ENCODE measurements around the gene ST13.

Gene ST13

GRCh38 chr22:40803321-40803720 is 53.1 kb downstream of the ST13 start:
- TF ChIP-seq TAF1 (IDR thresholded peaks at IDR 0.05; ENCODE audit: low read depth), result no peak
- TF ChIP-seq CEBPB (IDR thresholded peaks at IDR 0.05), result no peak
- no peak for TF ChIP-seq EGR1 (IDR thresholded peaks at IDR 0.05)
- TF ChIP-seq NFIC (IDR thresholded peaks at IDR 0.05), result no peak
- TF ChIP-seq FOXM1 (IDR thresholded peaks at IDR 0.05; ENCODE audit: borderline replicate concordance, low read depth), result no peak
- TF ChIP-seq TCF12 (IDR thresholded peaks at IDR 0.05; ENCODE audit: low read depth), result no peak

GRCh38 chr22:40799008-40799407 is 57.4 kb downstream of the ST13 start:
- TF ChIP-seq FOXM1 (IDR thresholded peaks at IDR 0.05; ENCODE audit: borderline replicate concordance, low read depth) (no peak), EGR1 (IDR thresholded peaks at IDR 0.05) (no peak), REST (IDR thresholded peaks at IDR 0.05; ENCODE audit: low read depth) (no peak), USF1 (IDR thresholded peaks at IDR 0.05) (no peak), CREB1 (IDR thresholded peaks at IDR 0.05; ENCODE audit: low read depth) (no peak), TEAD4 (IDR thresholded peaks at IDR 0.05) (no peak), EP300 (IDR thresholded peaks at IDR 0.05; ENCODE audit: borderline replicate concordance) (no peak), CEBPB (IDR thresholded peaks at IDR 0.05) (no peak), NFIC (IDR thresholded peaks at IDR 0.05) (no peak), YY1 (IDR thresholded peaks at IDR 0.05; ENCODE audit: low read depth) (no peak), ZBTB7A (IDR thresholded peaks at IDR 0.05; ENCODE audit: low read depth) (no peak), MAX (IDR thresholded peaks at IDR 0.05) (no peak), TCF12 (IDR thresholded peaks at IDR 0.05; ENCODE audit: low read depth) (no peak), TAF1 (IDR thresholded peaks at IDR 0.05; ENCODE audit: low read depth) (no peak)

DNA sequence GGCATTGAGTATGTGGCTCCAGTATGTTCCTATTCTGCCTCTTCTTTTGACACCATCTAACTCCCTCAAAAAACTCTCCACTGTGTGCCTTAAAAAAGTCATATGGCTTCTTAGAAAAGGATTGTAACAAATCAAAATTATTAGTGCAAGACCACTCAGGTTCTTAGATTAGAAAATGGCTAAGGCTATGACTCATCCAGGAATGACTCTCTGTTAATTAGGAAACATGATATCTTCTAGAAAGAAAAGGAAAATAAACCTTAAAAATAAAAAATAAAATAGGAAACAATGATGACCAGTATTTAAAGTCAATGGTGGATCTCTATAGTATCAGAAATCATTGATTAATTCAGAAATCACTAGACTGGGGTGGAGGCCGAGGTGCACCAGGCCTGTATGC is 59.0 kb downstream of the ST13 start:
- no peak for TF ChIP-seq TEAD4 (IDR thresholded peaks at IDR 0.05)
- TF ChIP-seq NFIC (IDR thresholded peaks at IDR 0.05), result no peak
- TF ChIP-seq TCF12 (IDR thresholded peaks at IDR 0.05; ENCODE audit: low read depth), result no peak
- no peak for TF ChIP-seq TAF1 (IDR thresholded peaks at IDR 0.05; ENCODE audit: low read depth)
- no peak for TF ChIP-seq CREB1 (IDR thresholded peaks at IDR 0.05; ENCODE audit: low read depth)
- no peak for TF ChIP-seq ZBTB7A (IDR thresholded peaks at IDR 0.05; ENCODE audit: low read depth)
- no peak for TF ChIP-seq YY1 (IDR thresholded peaks at IDR 0.05; ENCODE audit: low read depth)
- TF ChIP-seq USF1 (IDR thresholded peaks at IDR 0.05), result no peak
- TF ChIP-seq EGR1 (IDR thresholded peaks at IDR 0.05), result no peak
- TF ChIP-seq CEBPB (IDR thresholded peaks at IDR 0.05), result no peak
- no peak for TF ChIP-seq EP300 (IDR thresholded peaks at IDR 0.05; ENCODE audit: borderline replicate concordance)
- no peak for TF ChIP-seq REST (IDR thresholded peaks at IDR 0.05; ENCODE audit: low read depth)
- TF ChIP-seq FOXM1 (IDR thresholded peaks at IDR 0.05; ENCODE audit: borderline replicate concordance, low read depth), result no peak

DNA sequence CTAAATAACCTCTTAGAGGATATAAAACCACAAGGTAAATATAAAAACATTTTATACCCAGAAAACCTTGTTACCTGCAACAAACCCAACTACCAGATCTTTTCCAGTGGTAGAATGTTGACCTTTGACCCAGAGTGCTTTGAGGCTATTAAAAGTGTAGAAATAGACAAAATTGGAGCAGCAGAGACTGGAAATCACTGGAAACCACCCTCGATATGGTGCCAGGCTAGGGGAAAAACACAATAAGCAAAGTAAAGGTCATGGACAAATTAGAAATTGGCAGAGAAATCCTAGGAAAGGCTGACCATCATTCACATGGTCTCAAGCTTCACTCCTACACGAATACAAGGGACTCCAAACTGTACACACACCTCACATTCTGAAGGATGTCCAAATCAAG is 64.0 kb downstream of the ST13 start:
- TF ChIP-seq EP300 (IDR thresholded peaks at IDR 0.05; ENCODE audit: borderline replicate concordance) (no peak), TCF12 (IDR thresholded peaks at IDR 0.05; ENCODE audit: low read depth) (no peak), REST (IDR thresholded peaks at IDR 0.05; ENCODE audit: low read depth) (no peak), CEBPB (IDR thresholded peaks at IDR 0.05) (no peak), CREB1 (IDR thresholded peaks at IDR 0.05; ENCODE audit: low read depth) (no peak), ZBTB7A (IDR thresholded peaks at IDR 0.05; ENCODE audit: low read depth) (no peak), NFIC (IDR thresholded peaks at IDR 0.05) (no peak), TAF1 (IDR thresholded peaks at IDR 0.05; ENCODE audit: low read depth) (no peak)

DNA sequence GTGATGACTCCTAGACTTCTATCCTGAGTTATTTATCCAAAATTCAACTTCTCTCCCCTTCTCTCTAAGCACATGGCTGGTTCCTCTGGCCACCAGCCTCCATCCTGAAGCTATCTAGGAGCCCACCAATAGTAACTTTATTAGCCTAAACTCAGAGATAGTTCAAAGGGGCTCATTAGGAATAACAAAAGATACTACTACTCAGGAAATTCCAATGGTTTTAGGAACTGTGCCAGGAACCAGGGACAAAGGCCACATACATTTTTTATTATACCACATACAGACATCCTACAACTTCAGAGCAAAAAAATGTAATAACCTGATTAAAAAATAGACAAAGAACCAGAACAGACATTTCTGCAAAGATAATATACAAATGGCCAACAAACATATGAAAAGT is 65.2 kb downstream of the ST13 start:
- no peak for TF ChIP-seq NFIC (IDR thresholded peaks at IDR 0.05)
- TF ChIP-seq EGR1 (IDR thresholded peaks at IDR 0.05), result no peak
- no peak for TF ChIP-seq REST (IDR thresholded peaks at IDR 0.05; ENCODE audit: low read depth)

Measured in Ishikawa (cell line).